Endothelial cell (in vitro differentiated cells): ENCODE data around the gene SLC30A2. TPM values are rescaled to one million over a fixed set of nuclear protein-coding genes. Genes with fewer than 3 reads are reported as not detected.

Source experiments
- DNase-seq: peaks from one replicate; pipeline ENCODE4 v3.0.0; 2021; ENCODE audit warnings: low spot score
- H3K27ac Mint-ChIP-seq: one replicate; pipeline ENCODE4 v1.8.0; 2021; ENCODE audit warnings: mixed read lengths, inconsistent platforms; ENCODE audit not compliant: unreplicated experiment
- H3K27me3 Mint-ChIP-seq: one replicate; pipeline ENCODE4 v1.8.0; 2021; ENCODE audit warnings: mild to moderate bottlenecking, moderate library complexity, mixed read lengths, inconsistent platforms; ENCODE audit not compliant: unreplicated experiment
- H3K36me3 Mint-ChIP-seq: one replicate; pipeline ENCODE4 v1.8.0; 2021; ENCODE audit warnings: mild to moderate bottlenecking, low read depth, mixed read lengths, inconsistent platforms; ENCODE audit not compliant: unreplicated experiment
- H3K4me1 Mint-ChIP-seq: one replicate; pipeline ENCODE4 v1.8.0; 2021; ENCODE audit warnings: mild to moderate bottlenecking, mixed read lengths, inconsistent platforms; ENCODE audit not compliant: unreplicated experiment
- H3K4me3 Mint-ChIP-seq: one replicate; pipeline ENCODE4 v1.8.0; 2021; ENCODE audit warnings: mild to moderate bottlenecking, mixed read lengths, inconsistent platforms; ENCODE audit not compliant: unreplicated experiment
- H3K9me3 Mint-ChIP-seq: one replicate; pipeline ENCODE4 v1.8.0; 2021; ENCODE audit warnings: mixed read lengths, inconsistent platforms; ENCODE audit not compliant: unreplicated experiment
- total RNA-seq: library from RNA; stranded (reverse); fragmentation: NEBNext Ultra II Directional; extraction: Animal tissue kit (Norgen Biotek cat#: 25700); gene quantifications from one replicate; pipeline ENCODE4 v1.2.1, GENCODE V29; 2021; ENCODE audit not compliant: unreplicated experiment
- TF ChIP-seq, protein P1 (sequence below): fragments of 200-600 bp; sonication (generic); IDR thresholded peaks from one replicate; pipeline ENCODE4 v1.5.0; 2021; ENCODE audit warnings: antibody characterized with exemption; ENCODE audit not compliant: unreplicated experiment

The SLC30A2 gene
- total RNA-seq, 1 donor from 2014 or later, result not detected

DNA sequence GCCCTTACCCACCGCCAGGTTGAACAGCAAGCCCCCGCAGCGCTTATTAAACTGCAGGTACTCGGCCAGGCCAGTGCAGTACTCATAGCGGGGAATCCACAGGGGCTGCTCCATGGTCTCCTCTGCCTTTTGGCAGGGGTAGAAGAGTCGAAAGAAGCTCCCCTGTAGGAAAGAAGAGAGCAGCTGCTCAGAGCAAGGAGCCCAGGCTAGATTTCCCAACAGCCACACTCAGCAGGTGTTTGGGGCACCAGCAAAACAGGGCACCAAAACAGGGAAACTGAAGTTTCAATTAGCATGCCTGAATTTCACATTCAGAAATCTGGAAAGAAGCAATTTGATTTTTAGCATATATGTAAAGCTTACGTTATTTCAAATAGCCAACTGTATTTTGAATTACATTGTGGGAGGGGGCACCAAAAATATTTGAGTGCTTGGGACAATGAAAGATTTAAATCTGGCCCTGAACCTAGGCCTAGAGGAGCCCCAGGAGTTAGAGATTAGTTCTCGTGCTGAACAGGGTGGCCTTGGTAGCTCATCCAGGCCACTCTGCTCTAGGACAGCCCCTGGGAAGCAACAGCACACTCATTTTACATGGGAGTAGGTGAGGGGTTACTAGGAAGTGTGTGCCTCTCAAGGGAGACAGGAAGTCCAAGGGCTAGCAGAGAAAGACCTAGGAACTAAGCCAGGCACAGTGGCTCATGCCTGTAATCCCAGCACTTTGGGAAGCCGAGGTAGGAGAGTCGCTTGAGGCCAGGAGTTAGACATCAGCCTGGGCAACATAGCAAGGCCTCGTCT is 56.3 kb downstream of the SLC30A2 start:
- H3K9me3 Mint-ChIP-seq, result no peaks in the 10 kb centered on the region
- H3K36me3 Mint-ChIP-seq, result peaks cover 15% of the 10 kb centered on the region
- no peak for DNase-seq
- peak overlapping the region; percentile 83 for H3K4me3 Mint-ChIP-seq
- H3K27me3 Mint-ChIP-seq, result peaks cover 6% of the 10 kb centered on the region
- TF ChIP-seq, protein P1, sequence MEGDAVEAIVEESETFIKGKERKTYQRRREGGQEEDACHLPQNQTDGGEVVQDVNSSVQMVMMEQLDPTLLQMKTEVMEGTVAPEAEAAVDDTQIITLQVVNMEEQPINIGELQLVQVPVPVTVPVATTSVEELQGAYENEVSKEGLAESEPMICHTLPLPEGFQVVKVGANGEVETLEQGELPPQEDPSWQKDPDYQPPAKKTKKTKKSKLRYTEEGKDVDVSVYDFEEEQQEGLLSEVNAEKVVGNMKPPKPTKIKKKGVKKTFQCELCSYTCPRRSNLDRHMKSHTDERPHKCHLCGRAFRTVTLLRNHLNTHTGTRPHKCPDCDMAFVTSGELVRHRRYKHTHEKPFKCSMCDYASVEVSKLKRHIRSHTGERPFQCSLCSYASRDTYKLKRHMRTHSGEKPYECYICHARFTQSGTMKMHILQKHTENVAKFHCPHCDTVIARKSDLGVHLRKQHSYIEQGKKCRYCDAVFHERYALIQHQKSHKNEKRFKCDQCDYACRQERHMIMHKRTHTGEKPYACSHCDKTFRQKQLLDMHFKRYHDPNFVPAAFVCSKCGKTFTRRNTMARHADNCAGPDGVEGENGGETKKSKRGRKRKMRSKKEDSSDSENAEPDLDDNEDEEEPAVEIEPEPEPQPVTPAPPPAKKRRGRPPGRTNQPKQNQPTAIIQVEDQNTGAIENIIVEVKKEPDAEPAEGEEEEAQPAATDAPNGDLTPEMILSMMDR, result no peak
- H3K27ac Mint-ChIP-seq, result no peak overlapping the region
- H3K4me1 Mint-ChIP-seq, result peaks cover 39% of the 10 kb centered on the region

DNA sequence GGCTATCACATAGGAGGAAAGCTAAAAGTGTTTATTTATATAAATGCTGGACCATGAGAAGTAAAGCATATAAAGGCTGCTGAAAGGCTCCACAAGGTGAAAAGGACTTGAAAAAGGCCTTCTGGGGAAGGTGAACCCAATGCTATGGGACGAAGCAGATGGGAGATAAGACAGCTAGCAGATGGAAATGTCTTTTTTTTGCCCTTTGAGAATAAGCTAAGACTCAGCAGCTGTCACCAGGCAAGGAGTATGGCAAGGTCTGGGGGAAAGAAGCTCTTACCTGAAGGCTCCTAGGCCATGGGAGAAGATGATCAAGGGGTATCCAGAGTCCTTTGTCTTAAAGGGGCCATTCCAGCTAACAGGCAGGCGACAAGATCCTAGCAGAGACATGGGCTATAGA is 58.0 kb downstream of the SLC30A2 start:
- Mint-ChIP-seq H3K4me1 (peaks cover 44% of the 10 kb centered on the region), H3K36me3 (peaks cover 27% of the 10 kb centered on the region), H3K27me3 (peaks cover 6% of the 10 kb centered on the region), H3K27ac (no peak overlapping the region), H3K9me3 (no peaks in the 10 kb centered on the region), H3K4me3 (no peak overlapping the region)
- TF ChIP-seq, protein P1, result no peak
- no peak for DNase-seq

Other genes starting within 250 kb of the SLC30A2 start
- 284 TPM for gene SELENON, start 245.9 kb downstream of the SLC30A2 start, total RNA-seq
- gene MTFR1L, start 226.2 kb downstream of the SLC30A2 start, total RNA-seq, result 48.1 TPM
- gene AUNIP, start 186.7 kb downstream of the SLC30A2 start, total RNA-seq, result 3.3 TPM
- gene PAQR7, start 170.4 kb downstream of the SLC30A2 start, total RNA-seq, result 18.7 TPM
- 972 TPM for gene STMN1, start 139.7 kb downstream of the SLC30A2 start, total RNA-seq
- 13.4 TPM for gene PAFAH2, start 48.1 kb downstream of the SLC30A2 start, total RNA-seq
- gene EXTL1, start 24.3 kb downstream of the SLC30A2 start, total RNA-seq, result 1.8 TPM
- not detected for gene TRIM63, start 21.5 kb upstream of the SLC30A2 start, total RNA-seq
- 6.8 TPM for gene PDIK1L, start 65.7 kb upstream of the SLC30A2 start, total RNA-seq
- gene FAM110D, start 113.0 kb upstream of the SLC30A2 start, total RNA-seq, result 13.5 TPM
- gene C1orf232, start 122.8 kb upstream of the SLC30A2 start, total RNA-seq, result not detected
- 17.9 TPM for gene ZNF593, start 123.8 kb upstream of the SLC30A2 start, total RNA-seq
- not detected for gene ZNF593OS, start 125.7 kb upstream of the SLC30A2 start, total RNA-seq
- gene CNKSR1, start 131.4 kb upstream of the SLC30A2 start, total RNA-seq, result 10.0 TPM
- gene CATSPER4, start 144.5 kb upstream of the SLC30A2 start, total RNA-seq, result not detected
- gene CEP85, start 188.1 kb upstream of the SLC30A2 start, total RNA-seq, result 9.7 TPM
- 226 TPM for gene SH3BGRL3, start 234.0 kb upstream of the SLC30A2 start, total RNA-seq